ENCODE data around the gene TMEM184A.

TMEM184A gene

GRCh38 chr7:1558841-1559625, 3.0 kb upstream of the TMEM184A start:
- no peak for DNase-seq (ENCODE audit: extremely low spot score)
- CTCF ChIA-PET: interaction anchor here (1.1 to 2.3 kb wide), 4 partner anchors 8 to 789 kb away, joined by 3 to 5 read pairs (median 4); no protein-coding TSS in a partner anchor
- POLR2A ChIA-PET: no interaction called here
- TF ChIP-seq CTCF (IDR thresholded peaks at IDR 0.05; ENCODE audit: control extremely low read depth, extremely low read depth, low read depth, missing control alignments): no peak

- POLR2A ChIA-PET: no interaction called here
- no peak for DNase-seq (ENCODE audit: extremely low spot score)
- CTCF ChIA-PET: interaction anchor here (1.6 kb wide), 2 partner anchors 9 to 11 kb away, joined by 3 to 5 read pairs; no protein-coding TSS in a partner anchor
- no peak for TF ChIP-seq CTCF (IDR thresholded peaks at IDR 0.05; ENCODE audit: control extremely low read depth, extremely low read depth, low read depth, missing control alignments)
Observed at GRCh38 chr7:1558181-1558811, 2.3 kb upstream of the TMEM184A start.

- CTCF ChIA-PET: interaction anchor here (1.6 kb wide), 2 partner anchors 10 to 11 kb away, joined by 3 to 5 read pairs; no protein-coding TSS in a partner anchor
Observed at GRCh38 chr7:1557771-1558170, 1.8 kb upstream of the TMEM184A start.

GRCh38 chr7:1557006-1557405, 1.0 kb upstream of the TMEM184A start:
- CTCF ChIA-PET: interaction anchor here (1.6 kb wide), 2 partner anchors 10 kb away, joined by 3 to 5 read pairs; no protein-coding TSS in a partner anchor
- TF ChIP-seq CTCF (IDR thresholded peaks at IDR 0.05; ENCODE audit: control extremely low read depth, extremely low read depth, low read depth, missing control alignments): no peak

More at GRCh38 chr7:1557771-1558170, 1.8 kb upstream of the TMEM184A start:
- no peak for TF ChIP-seq CTCF (IDR thresholded peaks at IDR 0.05; ENCODE audit: control extremely low read depth, extremely low read depth, low read depth, missing control alignments)
- no peak for DNase-seq (ENCODE audit: extremely low spot score)
- POLR2A ChIA-PET: no interaction called here

GRCh38 chr7:1555046-1555812, 776 bp downstream of the TMEM184A start:
- no peak for DNase-seq (ENCODE audit: extremely low spot score)
- TF ChIP-seq CTCF (IDR thresholded peaks at IDR 0.05; ENCODE audit: control extremely low read depth, extremely low read depth, low read depth, missing control alignments): no peak
- ChIA-PET CTCF (interaction anchor here (1.3 kb wide), 1 partner anchor 30 kb away, joined by 5 read pairs; no protein-coding TSS in a partner anchor), POLR2A (no interaction called here)

More at GRCh38 chr7:1557006-1557405, 1.0 kb upstream of the TMEM184A start:
- no peak for DNase-seq (ENCODE audit: extremely low spot score)
- POLR2A ChIA-PET: no interaction called here
